ENCODE data around the gene FKTN.

FKTN gene

GRCh38 chr9:105636331-105636730 is 78.4 kb downstream of the FKTN start:
- DNase-seq: no peak

- DNase-seq: peak in 1 of 2 experiments; percentile 28
These were observed 80.0 kb downstream of the FKTN start for GRCh38 chr9:105637787-105638395.

GRCh38 chr9:105639936-105640335 is 82.0 kb downstream of the FKTN start:
- DNase-seq: no peak

- DNase-seq: no peak
These were observed 85.9 kb downstream of the FKTN start for GRCh38 chr9:105643795-105644194.

- no peak for DNase-seq
These were observed 89.1 kb downstream of the FKTN start for GRCh38 chr9:105646879-105647594.

- DNase-seq: no peak
These were observed 89.8 kb downstream of the FKTN start for GRCh38 chr9:105647595-105648349.

GRCh38 chr9:105651806-105652205 is 93.9 kb downstream of the FKTN start:
- DNase-seq: no peak

GRCh38 chr9:105656131-105656921 is 98.4 kb downstream of the FKTN start:
- peak in 1 of 2 experiments; percentile 5 for DNase-seq

- no peak for DNase-seq
These were observed 100.4 kb downstream of the FKTN start for GRCh38 chr9:105658351-105658750.

GRCh38 chr9:105661011-105661410 is 103.1 kb downstream of the FKTN start:
- DNase-seq: no peak

- no peak for DNase-seq
These were observed 104.5 kb downstream of the FKTN start, which contains the start of gene TAL2 for GRCh38 chr9:105662184-105663104. Gene TAL2, plus strand, starts transcription at chr9:105662457. Its CDS starts 40 bp downstream, at chr9:105662497.

- no peak for DNase-seq
These were observed 106.0 kb downstream of the FKTN start for GRCh38 chr9:105663914-105664313.

GRCh38 chr9:105667867-105668266 is 109.9 kb downstream of the FKTN start:
- no peak for DNase-seq

GRCh38 chr9:105670315-105670714 is 112.4 kb downstream of the FKTN start:
- DNase-seq: no peak

GRCh38 chr9:105670775-105671174 is 112.8 kb downstream of the FKTN start:
- DNase-seq: no peak

- DNase-seq: peak; percentile 86 to 88
These were observed 114.8 kb downstream of the FKTN start for GRCh38 chr9:105672711-105673234.

GRCh38 chr9:105673850-105674387 is 116.0 kb downstream of the FKTN start:
- DNase-seq: no peak

GRCh38 chr9:105676351-105676923 is 118.5 kb downstream of the FKTN start:
- no peak for DNase-seq

GRCh38 chr9:105678163-105678562 is 120.2 kb downstream of the FKTN start:
- DNase-seq: no peak

GRCh38 chr9:105678781-105679180 is 120.8 kb downstream of the FKTN start:
- no peak for DNase-seq
